NCI-H2029 treated with DMSO at 0.1 percent for 48 hours (cell line): ENCODE data around the gene IL17D.
"Not testable (repeated sequence)": the region's sequence is repeated elsewhere in the genome, so short reads cannot be mapped to it uniquely, and the experiment has no call there.

Experiments used
- DNase-seq: peaks from one replicate; lab custom pipeline; 2025; lab: John Stamatoyannopoulos, UW

Gene IL17D, protein sequence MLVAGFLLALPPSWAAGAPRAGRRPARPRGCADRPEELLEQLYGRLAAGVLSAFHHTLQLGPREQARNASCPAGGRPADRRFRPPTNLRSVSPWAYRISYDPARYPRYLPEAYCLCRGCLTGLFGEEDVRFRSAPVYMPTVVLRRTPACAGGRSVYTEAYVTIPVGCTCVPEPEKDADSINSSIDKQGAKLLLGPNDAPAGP

DNA sequence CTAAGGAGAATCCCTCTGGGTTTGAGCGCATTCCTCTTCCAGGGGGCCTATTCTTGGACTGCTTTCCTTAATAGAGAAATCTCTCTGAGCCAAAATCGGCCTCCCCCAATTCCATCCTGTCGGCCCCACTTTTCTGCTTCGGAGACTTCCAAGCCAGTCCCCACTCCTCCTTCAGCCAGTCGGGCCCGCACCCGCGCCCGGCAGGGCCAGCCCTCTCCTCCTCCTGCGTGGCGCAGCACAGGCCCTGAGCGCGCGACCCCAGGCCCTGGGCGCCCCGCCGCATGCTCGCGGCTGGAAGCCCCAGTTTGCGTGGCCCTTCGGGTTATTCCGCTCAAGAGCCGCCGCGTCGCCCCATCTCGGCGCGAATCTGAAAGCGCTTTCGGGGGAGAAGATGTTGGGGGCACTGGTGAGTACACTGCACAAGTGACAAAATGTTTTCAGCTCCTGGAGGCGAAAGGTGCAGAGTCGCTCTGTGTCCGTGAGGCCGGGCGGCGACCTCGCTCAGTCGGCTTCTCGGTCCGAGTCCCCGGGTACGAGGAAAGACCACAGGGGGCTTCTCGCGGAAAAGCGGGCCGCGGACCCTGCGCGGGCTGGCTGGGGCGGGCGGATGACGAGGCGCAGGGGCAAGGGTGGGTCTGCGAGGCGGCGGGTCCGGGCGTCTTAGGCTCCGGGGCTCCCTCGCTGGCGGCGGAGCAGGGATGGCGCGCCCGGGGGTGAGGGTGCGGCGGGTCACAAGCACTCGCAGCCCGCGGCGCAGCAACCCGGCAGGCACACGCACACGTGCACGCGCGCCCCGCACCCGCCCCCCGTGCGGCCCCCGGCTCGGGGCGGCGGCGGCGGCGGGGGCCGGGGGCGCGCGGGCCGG is at the start of gene IL17D:
Gene IL17D, plus strand, starts transcription at position 785 of the 865 bp plus-strand sequence. CDS start 303 bp downstream, outside the sequence.
- no peak for DNase-seq

DNA sequence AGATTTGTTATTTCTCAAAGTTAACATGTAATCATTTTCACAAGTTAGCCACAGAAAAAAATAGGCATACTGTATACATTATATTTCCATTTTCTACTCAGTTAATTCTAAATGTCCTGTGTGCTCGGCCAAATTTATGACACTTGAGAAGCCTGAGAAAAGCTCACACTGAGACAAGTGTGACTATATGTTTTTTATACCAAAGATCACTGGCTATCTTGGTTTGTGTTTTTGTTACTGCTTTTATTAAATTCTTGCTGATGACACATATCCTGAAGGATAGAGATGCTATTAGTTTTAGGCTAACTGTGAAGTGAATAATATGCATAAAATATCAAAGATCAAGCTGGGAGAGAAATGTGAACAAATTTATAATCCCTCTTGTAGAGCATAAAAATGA is 49.3 kb upstream of the IL17D start:
- DNase-seq: no peak

DNA sequence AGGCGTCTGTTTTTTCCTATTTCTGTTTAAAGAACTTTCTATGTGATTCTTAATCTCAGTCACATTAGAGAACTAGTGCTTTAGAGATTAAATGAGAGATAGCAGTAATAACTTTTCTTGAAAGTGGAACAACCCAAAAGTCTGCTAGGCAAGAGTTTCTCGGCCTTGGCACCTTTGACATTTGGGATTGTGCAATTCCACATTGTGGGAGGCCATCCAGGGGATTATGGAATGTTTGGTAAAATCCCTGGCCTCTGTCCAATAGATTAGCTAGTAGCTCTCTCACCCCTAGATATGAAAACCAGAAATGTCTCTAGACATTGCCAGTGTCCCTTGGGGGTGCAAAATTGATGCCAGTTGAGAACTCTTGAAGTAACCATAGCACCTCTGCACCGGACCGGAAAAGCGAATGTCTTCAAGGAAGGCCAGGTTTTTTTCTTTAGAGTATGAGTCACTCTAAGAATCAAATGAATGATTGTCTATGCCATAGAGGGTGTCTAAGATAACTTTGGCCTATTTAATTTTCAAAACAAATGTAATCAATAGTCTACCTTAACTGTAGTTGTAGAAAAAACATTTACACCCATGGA is 45.0 kb upstream of the IL17D start:
- no peak for DNase-seq

DNA sequence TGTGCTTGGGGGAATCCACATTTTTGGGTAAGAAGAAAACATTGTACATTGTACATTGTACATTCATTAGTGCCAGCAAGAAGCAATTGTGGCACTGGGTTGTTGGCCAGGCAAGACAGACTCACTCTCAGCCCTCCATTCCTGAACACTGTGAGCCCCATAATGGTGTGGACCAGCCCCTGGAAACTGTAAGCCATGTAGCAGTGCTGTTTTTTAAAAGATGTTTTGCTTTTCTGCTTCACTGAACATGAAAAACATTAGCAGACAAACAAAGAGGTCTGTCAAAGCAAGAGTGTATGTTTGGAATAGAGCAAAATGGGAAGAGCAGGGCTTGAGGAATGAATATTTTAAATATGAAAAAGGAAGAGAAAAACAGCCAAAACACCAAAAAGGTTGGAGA is 39.1 kb upstream of the IL17D start:
- no peak for DNase-seq

DNA sequence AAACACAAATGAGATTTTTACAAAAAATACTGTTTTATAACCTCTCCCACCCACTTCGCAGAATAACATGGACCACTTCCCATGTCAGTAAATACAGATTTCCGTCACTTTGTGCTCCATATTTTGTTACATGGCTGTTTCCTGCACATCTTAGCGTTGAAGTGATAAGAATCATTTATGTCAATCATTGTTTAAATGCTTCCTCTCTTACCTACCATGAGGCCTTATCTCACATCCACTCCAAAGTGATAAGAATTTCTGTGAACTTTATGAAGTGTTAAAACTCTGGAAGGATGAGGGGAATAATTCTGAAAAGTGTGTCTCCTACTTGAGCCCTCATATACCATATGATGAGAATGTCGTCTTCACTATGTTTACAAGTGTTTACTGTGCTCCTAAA is 36.6 kb upstream of the IL17D start:
- DNase-seq: no peak

DNA sequence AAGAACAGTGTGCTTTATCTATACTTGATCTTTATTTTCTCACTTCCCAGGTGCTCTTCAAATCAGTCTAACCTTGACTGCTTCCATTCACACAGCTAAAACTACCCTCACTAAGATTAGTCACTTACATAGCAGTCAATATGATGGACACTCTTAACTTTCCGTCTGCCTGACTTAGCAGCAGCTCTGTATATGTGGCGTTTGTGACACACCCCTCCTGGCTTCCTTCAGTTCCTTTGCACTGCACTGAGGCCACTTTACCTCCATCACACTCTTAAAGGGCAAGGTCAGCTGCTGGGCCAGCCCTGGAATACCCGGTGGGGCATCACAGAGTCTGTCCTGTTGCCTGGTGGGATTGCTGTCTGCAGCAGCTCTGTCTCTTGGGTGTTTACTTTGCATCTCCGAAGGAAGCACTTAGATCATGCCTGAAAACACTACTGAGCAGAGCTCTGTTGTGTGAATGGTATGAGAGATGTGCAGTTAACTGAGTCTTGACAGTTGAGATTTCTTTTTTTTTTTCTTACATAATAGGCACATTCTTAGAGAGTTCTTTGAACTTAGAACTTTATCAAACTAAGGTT is 35.6 kb upstream of the IL17D start:
- no peak for DNase-seq

DNA sequence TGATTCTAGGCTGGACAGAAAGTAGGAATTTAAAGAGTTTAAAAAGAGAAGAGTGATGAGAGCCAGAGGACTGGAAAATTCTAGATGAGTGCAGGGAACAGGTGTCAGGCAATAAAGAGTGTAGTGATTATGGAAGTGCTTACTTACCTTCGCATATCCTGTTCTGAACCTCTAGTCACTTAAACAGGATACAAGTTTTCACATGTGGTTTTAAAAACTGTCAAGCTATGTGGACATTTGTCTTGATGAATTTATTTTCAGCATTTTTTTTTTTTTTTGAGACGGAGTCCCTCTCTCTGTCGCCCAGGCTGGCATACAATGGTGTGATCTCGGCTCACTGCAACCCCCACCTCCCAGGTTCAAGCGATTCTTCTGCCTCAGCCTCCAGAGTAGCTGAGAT is 34.3 kb upstream of the IL17D start:
- no peak for DNase-seq

DNA sequence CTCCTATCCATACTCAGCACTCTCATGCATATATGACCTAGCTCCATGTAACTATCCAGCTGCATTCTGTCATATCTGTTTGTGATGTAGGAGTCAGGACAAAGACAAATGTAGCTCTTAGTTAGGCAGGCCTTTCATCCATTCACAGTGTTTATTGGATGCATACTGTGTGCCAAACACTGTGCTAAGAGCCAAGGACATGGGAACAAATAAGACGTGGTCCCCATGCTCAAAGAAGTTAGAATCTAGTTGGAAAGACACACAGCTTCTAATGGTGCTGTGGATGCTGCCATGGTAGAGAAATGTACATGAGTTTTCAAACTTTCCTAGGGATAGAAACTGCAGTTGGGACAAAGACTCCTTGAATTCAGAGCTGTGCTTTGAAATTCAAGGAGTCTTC is 31.7 kb upstream of the IL17D start:
- DNase-seq: no peak

DNA sequence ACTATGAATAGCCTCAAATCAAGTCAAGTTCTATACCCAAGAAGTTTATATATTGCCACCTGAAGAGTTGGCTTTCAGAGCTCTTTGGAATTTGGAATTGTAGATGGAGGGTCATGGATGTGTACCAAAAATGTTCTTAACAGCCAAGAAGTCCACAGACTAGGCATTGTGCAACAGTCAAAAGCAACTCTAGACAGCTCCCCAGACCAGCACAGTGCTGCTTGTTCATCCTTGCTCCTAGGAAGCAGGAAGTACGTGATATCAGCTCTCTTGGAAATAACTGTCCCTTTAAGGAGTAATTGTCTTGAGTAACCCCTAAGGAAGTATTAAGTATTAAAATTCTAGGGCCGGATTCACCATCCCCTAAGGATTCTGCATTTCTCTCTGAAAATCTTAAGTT is 30.7 kb upstream of the IL17D start:
- DNase-seq: no peak

DNA sequence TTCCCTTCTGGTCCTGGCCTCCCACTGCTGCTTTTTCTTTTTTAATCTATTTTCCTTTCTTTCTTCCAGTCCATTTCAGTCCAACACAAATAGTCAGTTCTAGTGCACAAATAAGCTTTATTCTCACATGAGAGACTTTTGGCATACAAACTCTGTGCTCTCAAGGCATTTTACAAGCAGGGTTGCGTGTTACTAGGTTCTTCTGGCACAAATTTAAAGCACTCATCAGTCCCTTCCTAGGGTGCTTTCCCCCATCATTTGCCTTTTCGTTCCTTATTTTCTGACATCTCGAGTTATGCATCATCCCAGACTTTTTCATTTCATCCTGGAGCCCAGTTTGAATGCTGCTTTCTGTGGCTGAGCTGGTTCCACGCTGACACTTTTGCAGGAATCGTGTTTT is 29.8 kb upstream of the IL17D start:
- no peak for DNase-seq

DNA sequence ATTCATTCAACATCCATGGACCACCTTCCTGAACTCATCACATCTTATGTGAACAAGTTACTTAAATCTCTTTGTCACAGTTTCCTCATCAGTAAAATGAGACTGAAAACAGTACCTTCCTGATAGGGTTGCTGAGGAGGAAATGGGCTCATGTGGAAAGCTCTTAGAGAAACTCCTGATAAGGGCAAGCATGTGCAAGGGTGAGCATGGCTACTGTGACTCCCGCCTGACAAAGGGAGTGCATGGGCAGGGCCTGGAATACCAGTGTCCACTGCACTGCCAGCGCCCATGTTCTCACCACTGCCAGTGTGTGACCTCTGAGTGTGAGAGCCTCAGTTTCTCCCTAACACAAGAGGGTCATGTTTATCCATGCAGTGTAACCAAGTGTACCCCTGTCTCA is 27.3 kb upstream of the IL17D start:
- no peak for DNase-seq

DNA sequence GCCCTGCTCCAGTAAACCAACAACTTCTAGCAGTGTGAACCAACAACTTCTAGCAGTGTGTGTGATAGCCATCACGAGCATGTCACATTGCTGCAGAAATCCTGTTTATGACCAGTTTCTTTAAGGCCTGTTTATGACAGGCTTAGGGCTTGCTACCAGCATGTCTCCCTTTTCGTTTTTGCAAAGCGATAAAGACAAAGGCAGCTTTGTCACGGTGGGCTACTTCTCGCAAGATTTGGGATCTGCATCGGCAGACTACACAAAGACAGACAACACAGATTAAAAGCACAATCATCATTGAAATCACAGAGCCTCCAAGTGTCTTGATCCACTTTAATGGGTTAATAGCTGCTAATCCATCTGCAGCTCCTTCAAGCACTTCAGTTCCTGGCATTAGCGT is 24.9 kb upstream of the IL17D start:
- DNase-seq: not testable (repeated sequence)

DNA sequence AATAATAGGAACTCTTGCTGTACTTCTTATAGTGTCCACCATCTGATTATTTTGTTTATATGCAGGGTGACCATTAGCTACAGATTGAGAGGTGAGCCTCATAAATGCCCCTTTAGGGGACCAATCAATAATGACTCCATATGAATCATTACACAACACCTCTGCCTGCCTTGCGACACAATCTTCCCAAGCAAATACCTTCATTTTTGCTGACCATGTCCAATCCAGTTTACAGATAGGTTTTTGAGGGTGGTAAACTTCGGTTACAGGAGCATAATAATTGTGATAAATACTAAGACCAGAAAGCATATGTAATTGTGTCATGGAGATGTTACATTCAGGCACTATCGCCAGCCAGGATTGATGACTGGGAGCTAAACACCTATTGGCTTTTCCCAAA is 23.6 kb upstream of the IL17D start:
- no peak for DNase-seq

DNA sequence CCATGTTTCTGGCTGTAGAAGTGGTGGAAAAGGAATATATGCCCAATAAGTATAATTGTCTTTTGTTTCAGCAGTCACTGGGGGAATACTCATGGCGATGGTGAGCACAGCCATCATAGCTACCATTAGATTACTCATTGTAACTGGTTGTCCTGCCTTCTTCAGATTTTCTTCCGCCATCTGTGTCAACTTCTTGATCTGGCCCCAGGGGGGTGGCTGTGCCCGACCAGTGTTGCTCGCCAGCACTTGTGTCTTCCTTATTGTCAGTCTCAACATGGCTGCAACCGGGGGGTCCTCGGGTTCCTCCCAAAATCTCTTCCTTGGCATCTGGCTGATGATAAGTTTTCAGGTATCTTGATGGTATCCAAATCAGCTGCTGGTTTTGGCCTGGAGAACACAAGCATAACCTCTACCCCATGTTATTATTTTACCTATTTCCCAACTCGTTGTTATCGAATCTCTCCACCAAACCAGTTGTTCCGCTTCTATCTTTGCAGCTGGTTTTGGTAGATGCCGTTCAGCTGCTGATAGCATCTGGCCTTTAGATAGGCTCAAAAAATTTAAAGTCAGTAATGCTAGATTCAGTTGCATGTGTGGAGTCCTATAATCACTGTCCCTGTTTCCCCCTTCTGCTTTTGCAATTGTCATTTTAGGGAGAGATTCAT is 23.0 kb upstream of the IL17D start:
- no peak for DNase-seq

DNA sequence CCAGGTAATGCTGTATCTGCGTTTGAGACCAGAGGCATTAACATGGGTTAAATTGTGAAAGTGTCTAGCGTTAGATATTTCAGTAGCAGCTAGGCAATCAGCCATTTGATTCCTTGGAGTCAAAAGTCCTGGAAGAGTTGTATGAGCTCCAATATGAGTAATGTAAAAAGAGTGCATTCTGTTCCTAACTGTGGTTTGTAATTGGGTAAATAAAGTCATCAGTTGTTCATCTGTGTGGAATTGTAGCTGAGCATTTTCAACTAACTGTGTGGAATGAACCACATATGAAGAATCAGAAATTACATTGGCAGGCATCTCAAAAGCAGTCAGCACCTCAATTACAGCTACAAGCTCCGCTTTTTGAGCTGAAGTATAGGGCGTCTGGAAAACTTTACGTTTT is 22.0 kb upstream of the IL17D start:
- DNase-seq: not testable (repeated sequence)

DNA sequence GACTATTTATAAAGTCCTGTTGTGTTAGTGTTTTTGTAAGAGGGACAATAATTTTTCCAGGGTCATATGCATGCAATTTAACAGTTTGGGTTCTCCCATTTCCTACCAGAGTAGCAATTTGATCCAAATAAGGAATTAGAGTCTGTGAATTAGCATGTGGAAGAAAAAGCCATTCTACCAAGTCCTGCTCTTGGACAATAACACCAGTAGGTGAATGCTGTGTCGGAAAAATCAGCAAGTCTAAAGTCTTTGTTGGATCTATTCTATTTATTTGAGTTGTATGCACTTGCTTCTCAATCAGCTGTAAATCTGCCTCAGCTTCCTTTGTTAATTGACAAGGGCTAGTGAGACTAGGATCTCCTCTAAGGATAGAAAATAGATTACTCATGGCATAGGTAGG is 21.4 kb upstream of the IL17D start:
- DNase-seq: no peak

DNA sequence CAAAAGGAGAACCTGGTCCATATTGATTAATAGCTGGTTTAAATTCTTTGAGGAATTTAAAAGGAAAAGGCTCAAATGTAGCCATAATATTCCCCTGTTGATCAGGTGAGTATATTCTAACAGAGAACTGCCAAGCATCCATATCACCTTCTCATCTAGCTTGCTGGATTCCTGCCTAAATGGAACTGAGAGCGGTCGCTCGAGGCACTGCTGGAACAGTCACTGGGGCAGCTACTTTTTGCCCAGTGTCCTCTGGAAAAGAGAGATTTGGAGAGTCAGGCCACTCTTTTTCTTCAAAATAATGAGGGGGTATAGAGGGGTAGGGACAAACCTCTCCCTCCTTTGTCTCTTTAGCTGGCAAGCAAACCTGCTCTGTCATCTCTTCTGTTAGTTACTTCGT is 19.5 kb upstream of the IL17D start:
- DNase-seq: no peak

DNA sequence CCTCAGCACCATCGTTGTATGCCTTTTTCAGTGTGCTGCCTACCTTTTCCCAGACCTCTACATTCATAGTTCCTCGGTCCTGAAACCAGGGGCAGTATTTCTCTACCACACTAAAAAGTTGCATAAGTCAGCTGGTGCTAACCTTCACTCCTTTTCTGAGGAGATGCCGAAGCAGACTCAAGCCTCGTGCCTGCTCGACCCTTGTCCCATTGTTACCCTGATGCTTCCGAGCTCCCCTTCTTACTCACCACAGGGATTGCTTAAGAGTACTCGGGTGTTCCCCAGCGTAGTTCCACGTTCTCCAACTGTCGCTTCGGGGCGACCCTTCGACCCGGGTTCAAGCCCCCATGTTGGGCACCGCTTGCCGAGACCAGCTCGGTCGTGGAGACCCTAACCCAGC is 19.0 kb upstream of the IL17D start:
- DNase-seq: no peak

DNA sequence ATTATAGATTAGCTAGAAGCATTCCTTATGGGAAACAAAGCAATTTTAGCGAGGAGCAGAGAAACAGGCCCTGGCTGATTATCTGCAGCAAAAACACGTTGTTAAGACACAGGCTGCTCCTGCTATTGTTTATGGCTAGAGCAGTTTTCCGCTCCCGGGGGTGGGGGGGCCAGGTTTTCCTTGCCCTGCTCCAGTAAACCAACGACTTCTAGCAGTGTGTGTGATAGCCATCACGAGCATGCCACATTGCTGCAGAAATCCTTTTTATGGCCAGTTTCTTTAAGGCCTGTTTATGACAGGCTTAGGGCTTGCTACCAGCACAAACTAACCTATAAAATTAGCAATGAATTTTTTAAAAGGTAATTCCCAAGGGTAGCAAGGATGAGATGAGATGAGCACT is 18.4 kb upstream of the IL17D start:
- no peak for DNase-seq

DNA sequence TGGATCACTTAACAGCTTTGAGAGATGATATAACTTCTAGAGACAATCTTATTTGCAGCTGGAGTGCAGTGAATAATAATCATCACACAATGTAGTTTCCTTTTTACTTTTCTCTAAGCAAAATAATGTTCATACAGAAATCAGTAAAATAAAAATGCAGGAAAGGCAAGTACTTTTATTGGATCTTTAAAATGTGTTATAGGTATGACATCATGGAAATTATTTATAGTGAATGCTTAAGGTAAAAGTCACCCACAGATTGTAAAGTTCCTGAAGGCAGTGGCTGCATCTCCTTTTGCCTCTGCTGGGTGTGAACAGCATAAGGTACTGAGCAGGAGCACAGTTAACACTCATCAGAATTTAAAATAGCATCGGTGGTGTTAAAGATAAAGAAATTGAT is 17.3 kb upstream of the IL17D start:
- no peak for DNase-seq

DNA sequence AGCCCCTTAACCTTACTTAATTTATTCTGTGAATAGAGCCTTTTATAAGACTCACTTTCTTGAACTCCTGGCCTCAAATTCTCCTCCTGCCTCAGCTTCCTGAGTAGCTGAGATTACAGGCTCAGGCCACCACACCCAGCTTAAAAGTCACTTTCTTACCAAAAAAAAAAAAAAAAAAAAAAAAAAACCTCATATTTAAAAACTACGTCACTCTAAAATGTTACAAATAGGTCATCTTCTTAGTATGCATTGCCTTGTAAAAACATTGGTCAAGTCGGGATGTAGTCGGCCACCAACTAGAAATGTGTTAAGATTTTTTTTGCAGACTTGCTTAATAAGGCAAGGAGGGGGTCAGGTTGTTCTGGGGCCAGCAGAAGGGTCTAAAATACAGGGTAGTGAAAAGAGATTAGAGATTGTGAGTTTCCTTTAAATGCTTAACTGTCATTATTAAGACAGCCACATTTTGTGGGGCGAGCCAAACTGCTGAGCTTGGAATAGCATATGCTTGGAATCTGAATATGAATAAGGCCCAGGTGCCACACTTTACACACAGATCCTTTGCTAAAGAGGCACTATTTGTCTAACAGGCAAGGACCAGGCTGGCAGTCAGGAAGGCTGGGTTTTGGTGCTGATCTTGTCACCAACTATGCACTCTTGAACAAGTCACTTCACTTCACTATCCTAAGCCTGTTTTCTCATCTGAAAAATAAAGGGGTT is 16.5 kb upstream of the IL17D start:
- DNase-seq: no peak

DNA sequence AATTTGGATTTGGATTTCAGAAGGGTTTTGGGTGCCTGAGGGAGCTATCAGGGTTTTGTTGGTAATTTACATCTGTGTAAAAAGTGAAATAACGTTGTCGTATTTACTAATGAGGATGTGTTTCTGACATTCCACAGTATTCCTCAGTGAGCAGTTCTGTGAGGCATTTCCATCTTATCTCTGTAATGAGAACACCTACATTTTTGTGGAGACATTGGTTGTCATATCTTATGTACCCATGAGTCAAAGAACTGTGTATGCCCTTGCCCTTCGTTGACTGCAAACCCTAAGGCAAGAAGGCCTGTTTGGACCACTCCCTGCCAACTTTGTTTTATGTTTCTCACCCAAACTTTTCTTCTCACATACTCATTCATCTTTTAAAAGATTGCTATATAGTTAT is 14.2 kb upstream of the IL17D start:
- DNase-seq: no peak
